Caco-2 (cell line): ENCODE data around the gene KCNN3. TPM values are rescaled to one million over a fixed set of nuclear protein-coding genes. Genes with fewer than 3 reads are reported as not detected.

Experiments used
- BruUV-seq: library from RNA; stranded (reverse); fragments of 400-500 nt; replicated peaks from 2 replicates; lab custom pipeline; 2021; lab: Mats Ljungman, UMichigan
- CTCF ChIA-PET: fragments of 300-600 bp; sonication (Branson Sonifier 250); formaldehyde crosslinking; loops from one replicate; lab custom pipeline; 2022; ENCODE audit warnings: antibody characterized with exemption; lab: Charles Lee
- POLR2A ChIA-PET: fragments of 300-600 bp; sonication (Branson Sonifier 250); formaldehyde crosslinking; loops from one replicate; lab custom pipeline; 2022; ENCODE audit warnings: antibody characterized with exemption; lab: Charles Lee
- DNase-seq, 2 experiments: peaks; one replicate each; pipeline versions ENCODE4 v3.0.0 to v3.0.0-alpha.2; 2020 to 2022
- H3K27me3 ChIP-seq: replicated peaks from 2 replicates; pipeline ENCODE4 v1.6.0; 2011; ENCODE audit warnings: low read length; ENCODE audit not compliant: control insufficient read depth, insufficient read depth
- H3K36me3 ChIP-seq: 2 replicates; pipeline ENCODE4 v1.5.1; 2011; ENCODE audit warnings: low read length; ENCODE audit not compliant: control insufficient read depth, insufficient read depth
- H3K4me1 ChIP-seq: fragments of 250-450 bp; sonication (Bioruptor Pico); 2 replicates; pipeline ENCODE4 v1.5.1; 2020; ENCODE audit warnings: mild to moderate bottlenecking
- H3K4me3 ChIP-seq: 2 replicates; pipeline ENCODE4 v1.5.1; 2011; ENCODE audit warnings: low read depth, mild to moderate bottlenecking, control low read depth, low read length
- H3K9me3 ChIP-seq: fragments of 250-450 bp; sonication (Bioruptor Pico); 2 replicates; pipeline ENCODE4 v1.5.1; 2020; ENCODE audit warnings: mild to moderate bottlenecking, moderate library complexity
- H3K27ac Mint-ChIP-seq: one replicate; pipeline ENCODE4 v1.8.0; 2022; ENCODE audit warnings: mixed read lengths; ENCODE audit not compliant: unreplicated experiment
- H3K27me3 Mint-ChIP-seq: one replicate; pipeline ENCODE4 v1.8.0; 2022; ENCODE audit warnings: mixed read lengths; ENCODE audit not compliant: insufficient read depth, unreplicated experiment
- H3K36me3 Mint-ChIP-seq: one replicate; pipeline ENCODE4 v1.8.0; 2022; ENCODE audit warnings: mild to moderate bottlenecking, mixed read lengths; ENCODE audit not compliant: insufficient read depth, unreplicated experiment
- H3K4me1 Mint-ChIP-seq: one replicate; pipeline ENCODE4 v1.8.0; 2022; ENCODE audit warnings: low read depth, mixed read lengths; ENCODE audit not compliant: unreplicated experiment
- H3K4me3 Mint-ChIP-seq: one replicate; pipeline ENCODE4 v1.8.0; 2022; ENCODE audit warnings: mild to moderate bottlenecking, moderate library complexity, mixed read lengths; ENCODE audit not compliant: unreplicated experiment
- H3K9me3 Mint-ChIP-seq: one replicate; pipeline ENCODE4 v1.8.0; 2022; ENCODE audit warnings: mixed read lengths; ENCODE audit not compliant: unreplicated experiment
- intact Hi-C: fragments of 100-400 bp; cut with micrococcal nuclease; formaldehyde crosslinking; loops from one replicate; pipeline ENCODE4 v1.10.0; 2022; ENCODE audit not compliant: unreplicated experiment
- total RNA-seq: library from RNA; stranded (reverse); gene quantifications from 2 replicates; pipeline ENCODE4 v1.2.3, GENCODE V29; 2022
- TF ChIP-seq, protein P1 (sequence below), 2 experiments: fragments of 200-600 bp in 1 of 2; IDR thresholded peaks; 1 replicate in 1 of 2; 2 replicates in 1 of 2; pipeline versions ENCODE4 v1.5.1 to v1.8.0; 2011 to 2022; ENCODE audit warnings: antibody characterized with exemption in 1 of 2, control low read depth in 1 of 2, inconsistent platforms in 1 of 2, low read depth in 1 of 2, low read length in 1 of 2, mild to moderate bottlenecking in 1 of 2, moderate library complexity in 1 of 2; ENCODE audit not compliant: insufficient read depth in 1 of 2, severe bottlenecking in 1 of 2, unreplicated experiment in 1 of 2

The KCNN3 gene
- total RNA-seq, 1 experiment from 2014 or later: 0.05 TPM

DNA sequence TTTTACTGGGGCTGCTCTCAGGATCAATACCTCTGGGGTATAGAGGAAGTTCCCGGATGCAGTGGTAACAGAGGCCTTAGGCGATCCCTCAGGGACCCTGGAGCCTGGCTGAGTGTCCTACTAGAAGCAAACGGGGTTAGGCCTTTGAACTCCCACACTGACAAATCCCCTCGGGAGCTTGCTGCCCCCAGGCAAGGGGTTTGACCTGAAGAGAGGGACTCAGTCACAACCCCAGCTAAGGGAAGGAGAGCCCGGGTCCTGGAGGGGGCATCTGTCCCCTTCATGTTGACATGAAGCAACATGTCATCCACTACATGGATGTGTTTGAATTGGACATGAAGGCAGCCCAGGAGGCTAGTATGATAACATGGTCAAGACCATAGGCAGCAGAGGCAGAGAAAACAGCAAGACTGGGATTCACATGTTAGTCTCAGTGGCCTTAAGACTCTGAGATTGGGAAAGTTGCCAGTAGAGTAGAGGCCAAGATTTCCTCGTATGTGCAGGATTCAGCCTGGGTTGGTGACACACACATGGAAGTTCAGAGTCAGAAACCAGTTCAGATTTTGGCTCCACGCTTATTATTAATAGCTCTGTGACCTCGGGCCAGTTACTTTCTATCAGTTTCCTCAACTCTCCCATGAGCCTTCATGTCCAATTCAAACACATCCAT, 101.5 kb downstream of the KCNN3 start:
- TF ChIP-seq, protein P1, sequence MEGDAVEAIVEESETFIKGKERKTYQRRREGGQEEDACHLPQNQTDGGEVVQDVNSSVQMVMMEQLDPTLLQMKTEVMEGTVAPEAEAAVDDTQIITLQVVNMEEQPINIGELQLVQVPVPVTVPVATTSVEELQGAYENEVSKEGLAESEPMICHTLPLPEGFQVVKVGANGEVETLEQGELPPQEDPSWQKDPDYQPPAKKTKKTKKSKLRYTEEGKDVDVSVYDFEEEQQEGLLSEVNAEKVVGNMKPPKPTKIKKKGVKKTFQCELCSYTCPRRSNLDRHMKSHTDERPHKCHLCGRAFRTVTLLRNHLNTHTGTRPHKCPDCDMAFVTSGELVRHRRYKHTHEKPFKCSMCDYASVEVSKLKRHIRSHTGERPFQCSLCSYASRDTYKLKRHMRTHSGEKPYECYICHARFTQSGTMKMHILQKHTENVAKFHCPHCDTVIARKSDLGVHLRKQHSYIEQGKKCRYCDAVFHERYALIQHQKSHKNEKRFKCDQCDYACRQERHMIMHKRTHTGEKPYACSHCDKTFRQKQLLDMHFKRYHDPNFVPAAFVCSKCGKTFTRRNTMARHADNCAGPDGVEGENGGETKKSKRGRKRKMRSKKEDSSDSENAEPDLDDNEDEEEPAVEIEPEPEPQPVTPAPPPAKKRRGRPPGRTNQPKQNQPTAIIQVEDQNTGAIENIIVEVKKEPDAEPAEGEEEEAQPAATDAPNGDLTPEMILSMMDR (IDR thresholded peaks at IDR 0.05; ENCODE audit: insufficient read depth in 1 of 2, low read depth in 1 of 2, low read length in 1 of 2, severe bottlenecking in 1 of 2, unreplicated experiment in 1 of 2): no peak
- BruUV-seq: no TSS peak

DNA sequence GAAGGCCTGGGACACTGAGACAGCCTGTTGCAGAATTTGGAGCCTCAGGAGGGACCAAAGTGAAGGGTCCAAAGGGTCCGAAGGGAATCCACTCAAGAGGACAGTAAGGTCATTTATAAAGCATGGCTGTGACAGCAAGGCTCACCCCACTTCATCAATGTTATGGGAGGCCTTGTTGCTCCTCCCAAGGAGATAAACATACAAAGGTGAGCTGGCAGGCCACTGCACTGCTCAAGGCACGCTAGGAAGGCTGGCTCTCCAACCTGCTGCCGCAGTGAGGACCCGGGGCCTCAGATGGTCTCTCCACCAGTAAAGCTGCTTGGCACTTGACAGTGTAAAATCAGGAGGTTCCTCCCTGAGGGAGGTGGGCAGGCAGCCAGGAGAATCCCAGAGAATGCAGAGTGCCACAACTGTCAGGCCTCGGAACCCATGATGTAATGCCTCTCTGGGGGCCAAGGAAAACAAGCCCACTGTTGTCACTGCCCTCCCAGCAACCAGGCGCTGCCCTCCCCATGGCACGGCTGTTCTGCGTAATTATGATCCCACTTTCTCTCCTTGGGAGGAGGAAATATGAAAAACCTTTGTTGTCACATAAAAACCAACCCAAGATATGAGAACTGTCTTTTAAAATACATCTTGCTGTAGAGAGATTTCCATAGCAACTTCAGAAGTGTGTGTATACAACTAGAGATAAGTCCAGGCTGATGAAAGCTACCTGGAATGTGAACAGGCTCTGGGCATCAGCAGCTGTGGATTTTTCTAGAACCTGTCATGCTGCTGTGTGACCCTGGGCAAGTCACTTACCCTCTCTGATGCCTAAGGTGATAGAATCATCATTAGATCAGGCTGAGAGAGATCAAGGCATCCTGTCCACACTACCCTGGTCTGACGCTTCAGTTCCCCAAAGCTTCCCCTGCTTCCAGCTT, 102.5 kb downstream of the KCNN3 start:
- Histone ChIP-seq H3K36me3 (no peaks in the 10 kb centered on the region), H3K4me1 (no peaks in the 10 kb centered on the region), H3K4me3 (no peak overlapping the region), H3K9me3 (no peaks in the 10 kb centered on the region), H3K27me3 (no peaks in the 10 kb centered on the region)
- H3K4me1 Mint-ChIP-seq: peaks cover 13% of the 10 kb centered on the region
- no peak overlapping the region for H3K27ac Mint-ChIP-seq
- BruUV-seq: no TSS peak
- DNase-seq: peak in 1 of 2 experiments; percentile 14
- ChIA-PET POLR2A (no interaction called here), CTCF (interaction anchor here (0.9 kb wide), 1 partner anchor 111 kb away, joined by 3 read pairs; no protein-coding TSS in a partner anchor)
- TF ChIP-seq, protein P1 (IDR thresholded peaks at IDR 0.05; ENCODE audit: insufficient read depth in 1 of 2, low read depth in 1 of 2, low read length in 1 of 2, severe bottlenecking in 1 of 2, unreplicated experiment in 1 of 2): no peak
- H3K9me3 Mint-ChIP-seq: no peaks in the 10 kb centered on the region
- H3K36me3 Mint-ChIP-seq: no peaks in the 10 kb centered on the region
- intact Hi-C loops: no loop called here
- no peak overlapping the region for H3K4me3 Mint-ChIP-seq
- H3K27me3 Mint-ChIP-seq: peaks cover 27% of the 10 kb centered on the region

More for the DNA sequence above, 101.5 kb downstream of the KCNN3 start:
- no peaks in the 10 kb centered on the region for H3K36me3 ChIP-seq
- no peak overlapping the region for H3K4me3 ChIP-seq
- no peak for DNase-seq
- no peak overlapping the region for H3K27ac Mint-ChIP-seq
- ChIA-PET CTCF (interaction anchor here (1.2 kb wide), 1 partner anchor 110 kb away, joined by 3 read pairs; no protein-coding TSS in a partner anchor), POLR2A (no interaction called here)
- no peaks in the 10 kb centered on the region for H3K9me3 ChIP-seq
- H3K4me1 ChIP-seq: no peaks in the 10 kb centered on the region
- intact Hi-C loops: no loop called here
- no peaks in the 10 kb centered on the region for H3K9me3 Mint-ChIP-seq
- H3K27me3 Mint-ChIP-seq: peaks cover 26% of the 10 kb centered on the region
- H3K27me3 ChIP-seq: no peaks in the 10 kb centered on the region
- peaks cover 13% of the 10 kb centered on the region for H3K4me1 Mint-ChIP-seq
- H3K4me3 Mint-ChIP-seq: no peak overlapping the region
- H3K36me3 Mint-ChIP-seq: no peaks in the 10 kb centered on the region

DNA sequence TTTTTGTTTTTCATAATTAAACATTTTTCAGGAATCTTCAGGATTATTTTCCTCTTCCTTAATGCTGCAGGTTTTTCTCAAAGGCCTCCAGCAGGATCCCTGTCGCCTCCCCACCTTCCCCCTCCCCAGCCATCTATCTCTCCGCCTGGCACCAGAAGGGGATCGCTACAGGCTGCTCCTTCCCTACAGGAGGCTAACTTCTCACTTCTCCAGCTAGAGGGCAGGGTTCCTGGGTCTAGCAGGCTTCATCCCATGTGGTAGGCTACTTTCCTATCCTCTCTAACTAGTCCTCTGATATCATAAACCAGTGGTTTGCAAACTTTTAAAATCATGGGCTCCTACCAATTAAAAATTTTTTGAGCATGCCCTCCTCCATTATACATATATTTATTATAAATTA, 104.1 kb downstream of the KCNN3 start:
- no TSS peak for BruUV-seq
- Histone ChIP-seq H3K9me3 (no peaks in the 10 kb centered on the region), H3K27me3 (no peaks in the 10 kb centered on the region), H3K4me3 (no peak overlapping the region), H3K4me1 (no peaks in the 10 kb centered on the region), H3K36me3 (no peaks in the 10 kb centered on the region)
- Mint-ChIP-seq H3K36me3 (no peaks in the 10 kb centered on the region), H3K4me1 (peaks cover 13% of the 10 kb centered on the region), H3K27ac (no peak overlapping the region), H3K4me3 (no peak overlapping the region), H3K27me3 (peaks cover 20% of the 10 kb centered on the region), H3K9me3 (no peaks in the 10 kb centered on the region)
- ChIA-PET POLR2A (no interaction called here), CTCF (interaction anchor here (0.6 kb wide), 1 partner anchor 429 kb away, joined by 3 read pairs; no protein-coding TSS in a partner anchor)
- intact Hi-C loops: loop anchor here (1.0 kb wide), 1 partner anchor 112 kb away; no protein-coding TSS in a partner anchor
- DNase-seq: peak; percentile 52 to 53
- TF ChIP-seq, protein P1 (IDR thresholded peaks at IDR 0.05; ENCODE audit: insufficient read depth in 1 of 2, low read depth in 1 of 2, low read length in 1 of 2, severe bottlenecking in 1 of 2, unreplicated experiment in 1 of 2): peak; percentile 25 to 78
